HEK293 (cell line): Measurements from ENCODE around the gene BCL6.

ENCODE experiments used
- CTCF ChIA-PET: fragments of 350-600 bp; formaldehyde crosslinking; extraction: SDS; loops from one replicate; lab custom pipeline; 2021; ENCODE audit warnings: antibody characterized with exemption; lab: Yijun Ruan, JAX
- POLR2A ChIA-PET: fragments of 300-600 bp; formaldehyde crosslinking; extraction: SDS; loops from one replicate; lab custom pipeline; 2020; ENCODE audit warnings: antibody characterized with exemption, inconsistent platforms; lab: Yijun Ruan, JAX
- H3K27ac ChIP-seq: fragments of 200-500 bp; sonication (Bioruptor generic); 2 replicates; pipeline ENCODE4 v1.5.1; 2014; ENCODE audit warnings: low read depth, low read length, control low read depth, inconsistent platforms; ENCODE audit errors: extremely low read depth
- H3K36me3 ChIP-seq, 2 experiments: fragments of 200-500 bp in 1 of 2; sonication (Bioruptor generic) in 1 of 2; 1 replicate in 1 of 2; 2 replicates in 1 of 2; pipeline ENCODE4 v1.5.1; 2014 to 2017; ENCODE audit warnings: inconsistent platforms in 2 of 2, low read length in 2 of 2; ENCODE audit not compliant: control insufficient read depth in 2 of 2, insufficient read depth in 1 of 2
- H3K4me1 ChIP-seq: fragments of 200-500 bp; sonication (Bioruptor generic); 2 replicates; pipeline ENCODE4 v1.5.1; 2014; ENCODE audit warnings: mild to moderate bottlenecking, low read length, inconsistent platforms; ENCODE audit not compliant: control insufficient read depth, insufficient read depth
- H3K4me3 ChIP-seq: 2 replicates; pipeline ENCODE4 v1.5.1; 2011; ENCODE audit warnings: low read depth, mild to moderate bottlenecking, control low read depth, low read length, moderate library complexity
- H3K9me3 ChIP-seq: fragments of 200-500 bp; sonication (Bioruptor generic); 2 replicates; pipeline ENCODE4 v1.5.1; 2014; ENCODE audit warnings: low read depth, low read length, inconsistent platforms; ENCODE audit not compliant: control insufficient read depth, insufficient read depth
- BCL11B ChIP-seq: fragments of 450-650 bp; formaldehyde crosslinking; IDR thresholded peaks from 2 replicates; pipeline ENCODE4 v1.5.1; 2016; ENCODE audit warnings: low read depth, missing biosample characterization, missing genetic modification characterization
- EGR2 ChIP-seq: fragments of 450-650 bp; formaldehyde crosslinking; IDR thresholded peaks from 2 replicates; pipeline ENCODE4 v1.5.1; 2016; ENCODE audit warnings: low read depth, missing biosample characterization, missing genetic modification characterization
- REPIN1 ChIP-seq: fragments of 450-650 bp; formaldehyde crosslinking; IDR thresholded peaks from 2 replicates; pipeline ENCODE4 v1.5.1; 2017; ENCODE audit warnings: missing biosample characterization, missing genetic modification characterization, low read depth
- ZBTB17 ChIP-seq: fragments of 450-650 bp; formaldehyde crosslinking; IDR thresholded peaks from 2 replicates; pipeline ENCODE4 v1.5.1; 2016; ENCODE audit warnings: missing biosample characterization, missing genetic modification characterization
- ZNF146 ChIP-seq: fragments of 450-650 bp; formaldehyde crosslinking; IDR thresholded peaks from 2 replicates; pipeline ENCODE4 v1.5.1; 2016; ENCODE audit warnings: missing biosample characterization, missing genetic modification characterization
- ZNF223 ChIP-seq: fragments of 450-650 bp; formaldehyde crosslinking; IDR thresholded peaks from 2 replicates; pipeline ENCODE4 v1.5.1; 2016; ENCODE audit warnings: missing biosample characterization, missing genetic modification characterization
- ZNF266 ChIP-seq: fragments of 450-650 bp; formaldehyde crosslinking; IDR thresholded peaks from 2 replicates; pipeline ENCODE4 v1.5.1; 2016; ENCODE audit warnings: missing biosample characterization, missing genetic modification characterization, low read depth
- ZNF629 ChIP-seq: fragments of 450-650 bp; formaldehyde crosslinking; IDR thresholded peaks from 2 replicates; pipeline ENCODE4 v1.5.1; 2017; ENCODE audit warnings: missing biosample characterization, missing genetic modification characterization
- ZNF654 ChIP-seq: fragments of 450-650 bp; formaldehyde crosslinking; IDR thresholded peaks from 2 replicates; pipeline ENCODE4 v1.5.1; 2016; ENCODE audit warnings: low read depth, missing biosample characterization, missing genetic modification characterization
- ZNF660 ChIP-seq: fragments of 450-650 bp; IDR thresholded peaks from 2 replicates; pipeline ENCODE4 v1.5.1; 2018; ENCODE audit warnings: missing biosample characterization, mild to moderate bottlenecking, missing genetic modification characterization
- ZNF664 ChIP-seq: fragments of 450-650 bp; formaldehyde crosslinking; IDR thresholded peaks from 2 replicates; pipeline ENCODE4 v1.5.1; 2016; ENCODE audit warnings: missing biosample characterization, missing genetic modification characterization
- ZNF768 ChIP-seq: fragments of 450-650 bp; formaldehyde crosslinking; IDR thresholded peaks from 2 replicates; pipeline ENCODE4 v1.5.1; 2018; ENCODE audit warnings: missing biosample characterization, mild to moderate bottlenecking, missing genetic modification characterization
- ZNF830 ChIP-seq: fragments of 450-650 bp; IDR thresholded peaks from 2 replicates; pipeline ENCODE4 v1.5.0; 2018; ENCODE audit warnings: missing biosample characterization, missing genetic modification characterization, low read depth, mild to moderate bottlenecking, moderate library complexity
- ZXDB ChIP-seq: fragments of 450-650 bp; formaldehyde crosslinking; IDR thresholded peaks from 2 replicates; pipeline ENCODE4 v1.5.1; 2016; ENCODE audit warnings: missing biosample characterization, missing genetic modification characterization
- TF ChIP-seq, protein P1 (sequence below): fragments of 450-650 bp; IDR thresholded peaks from 2 replicates; pipeline ENCODE4 v1.5.1; 2018; ENCODE audit warnings: missing biosample characterization, mild to moderate bottlenecking, missing genetic modification characterization
- TF ChIP-seq, protein P2 (sequence below): fragments of 450-650 bp; formaldehyde crosslinking; IDR thresholded peaks from 2 replicates; pipeline ENCODE4 v1.5.1; 2016; ENCODE audit warnings: missing biosample characterization, missing genetic modification characterization
- TF ChIP-seq, protein P3 (sequence below): fragments of 450-650 bp; formaldehyde crosslinking; IDR thresholded peaks from 2 replicates; pipeline ENCODE4 v1.5.1; 2016; ENCODE audit warnings: missing biosample characterization, missing genetic modification characterization
- TF ChIP-seq, protein P4 (sequence below): fragments of 450-650 bp; formaldehyde crosslinking; IDR thresholded peaks from 2 replicates; pipeline ENCODE4 v1.5.1; 2016; ENCODE audit warnings: missing biosample characterization, missing genetic modification characterization
- TF ChIP-seq, protein P5 (sequence below): fragments of 450-650 bp; formaldehyde crosslinking; IDR thresholded peaks from 2 replicates; pipeline ENCODE4 v1.5.1; 2016; ENCODE audit warnings: missing biosample characterization, missing genetic modification characterization
- TF ChIP-seq, protein P6 (sequence below): fragments of 450-650 bp; formaldehyde crosslinking; IDR thresholded peaks from 2 replicates; pipeline ENCODE4 v1.5.1; 2017; ENCODE audit warnings: missing biosample characterization, missing genetic modification characterization
- TF ChIP-seq, protein P7 (sequence below): fragments of 450-650 bp; formaldehyde crosslinking; IDR thresholded peaks from 2 replicates; pipeline ENCODE4 v1.5.1; 2016; ENCODE audit warnings: missing biosample characterization, missing genetic modification characterization

Gene BCL6

DNA sequence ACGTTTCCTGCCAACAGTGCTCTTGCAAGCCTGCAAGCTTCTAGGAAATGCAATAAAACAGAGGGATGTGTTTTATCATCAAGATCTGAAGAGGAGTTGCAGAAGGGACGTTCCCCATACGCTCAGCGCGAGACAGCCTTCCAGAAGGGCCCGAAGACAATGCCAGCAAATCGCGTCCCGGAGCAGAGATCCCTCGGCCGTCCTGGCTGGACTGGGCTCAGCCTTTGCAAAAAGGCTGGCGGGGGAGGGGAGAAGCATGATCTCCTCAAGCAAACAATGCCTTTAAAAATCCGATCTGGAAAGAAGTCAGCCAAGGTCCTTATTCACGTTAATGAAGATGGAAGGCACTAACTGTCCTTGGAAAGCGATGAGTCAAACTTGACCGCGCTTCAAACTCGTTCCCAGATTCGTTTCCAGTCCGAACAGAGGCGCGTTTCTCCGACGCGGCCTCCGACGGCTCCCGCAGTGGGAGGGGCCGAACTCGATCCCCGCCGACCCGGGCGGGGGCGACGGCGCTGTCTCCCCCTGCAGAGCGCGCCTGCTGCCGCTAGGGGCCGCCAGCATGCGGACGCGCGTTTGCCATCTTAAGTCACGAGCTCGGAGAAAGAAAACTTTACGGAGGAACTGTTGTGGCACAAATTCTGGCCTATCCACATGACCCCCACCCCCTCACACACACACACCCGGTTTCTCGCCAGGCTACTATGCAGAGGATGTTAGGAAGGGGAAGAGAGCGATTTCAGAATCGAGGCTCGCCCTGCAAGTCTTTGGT, 5.5 kb downstream of the BCL6 start:
- Histone ChIP-seq H3K27ac (peak overlapping the region; percentile 51), H3K9me3 (no peaks in the 10 kb centered on the region), H3K4me1 (no peaks in the 10 kb centered on the region), H3K4me3 (peak overlapping the region; percentile 31), H3K36me3 (no peaks in the 10 kb centered on the region)
- CTCF ChIA-PET, result interaction anchor here (0.5 to 5.7 kb wide), 47 partner anchors 10 to 1494 kb away, joined by 3 to 205 read pairs (median 3); no protein-coding TSS in a partner anchor
- POLR2A ChIA-PET, result interaction anchor here (0.7 to 1.4 kb wide), 2 partner anchors 11 to 271 kb away, joined by 3 read pairs; no protein-coding TSS in a partner anchor
- TF ChIP-seq, protein P1, sequence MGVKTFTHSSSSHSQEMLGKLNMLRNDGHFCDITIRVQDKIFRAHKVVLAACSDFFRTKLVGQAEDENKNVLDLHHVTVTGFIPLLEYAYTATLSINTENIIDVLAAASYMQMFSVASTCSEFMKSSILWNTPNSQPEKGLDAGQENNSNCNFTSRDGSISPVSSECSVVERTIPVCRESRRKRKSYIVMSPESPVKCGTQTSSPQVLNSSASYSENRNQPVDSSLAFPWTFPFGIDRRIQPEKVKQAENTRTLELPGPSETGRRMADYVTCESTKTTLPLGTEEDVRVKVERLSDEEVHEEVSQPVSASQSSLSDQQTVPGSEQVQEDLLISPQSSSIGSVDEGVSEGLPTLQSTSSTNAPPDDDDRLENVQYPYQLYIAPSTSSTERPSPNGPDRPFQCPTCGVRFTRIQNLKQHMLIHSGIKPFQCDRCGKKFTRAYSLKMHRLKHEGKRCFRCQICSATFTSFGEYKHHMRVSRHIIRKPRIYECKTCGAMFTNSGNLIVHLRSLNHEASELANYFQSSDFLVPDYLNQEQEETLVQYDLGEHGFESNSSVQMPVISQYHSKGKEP, result peak; percentile 22; the same call in 1 of the 2 replicates
- peak; percentile 46 for TF ChIP-seq ZNF629 (tag by site-specific recombination)
- peak; percentile 95 for TF ChIP-seq ZBTB17 (tag by site-specific recombination)
- TF ChIP-seq, protein P2, sequence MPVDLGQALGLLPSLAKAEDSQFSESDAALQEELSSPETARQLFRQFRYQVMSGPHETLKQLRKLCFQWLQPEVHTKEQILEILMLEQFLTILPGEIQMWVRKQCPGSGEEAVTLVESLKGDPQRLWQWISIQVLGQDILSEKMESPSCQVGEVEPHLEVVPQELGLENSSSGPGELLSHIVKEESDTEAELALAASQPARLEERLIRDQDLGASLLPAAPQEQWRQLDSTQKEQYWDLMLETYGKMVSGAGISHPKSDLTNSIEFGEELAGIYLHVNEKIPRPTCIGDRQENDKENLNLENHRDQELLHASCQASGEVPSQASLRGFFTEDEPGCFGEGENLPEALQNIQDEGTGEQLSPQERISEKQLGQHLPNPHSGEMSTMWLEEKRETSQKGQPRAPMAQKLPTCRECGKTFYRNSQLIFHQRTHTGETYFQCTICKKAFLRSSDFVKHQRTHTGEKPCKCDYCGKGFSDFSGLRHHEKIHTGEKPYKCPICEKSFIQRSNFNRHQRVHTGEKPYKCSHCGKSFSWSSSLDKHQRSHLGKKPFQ (tag by site-specific recombination), result peak; percentile 19; the same call in 1 of the 2 replicates
- TF ChIP-seq EGR2 (tag by site-specific recombination), result peak; percentile 70
- no peak for TF ChIP-seq ZNF830
- TF ChIP-seq, protein P3, sequence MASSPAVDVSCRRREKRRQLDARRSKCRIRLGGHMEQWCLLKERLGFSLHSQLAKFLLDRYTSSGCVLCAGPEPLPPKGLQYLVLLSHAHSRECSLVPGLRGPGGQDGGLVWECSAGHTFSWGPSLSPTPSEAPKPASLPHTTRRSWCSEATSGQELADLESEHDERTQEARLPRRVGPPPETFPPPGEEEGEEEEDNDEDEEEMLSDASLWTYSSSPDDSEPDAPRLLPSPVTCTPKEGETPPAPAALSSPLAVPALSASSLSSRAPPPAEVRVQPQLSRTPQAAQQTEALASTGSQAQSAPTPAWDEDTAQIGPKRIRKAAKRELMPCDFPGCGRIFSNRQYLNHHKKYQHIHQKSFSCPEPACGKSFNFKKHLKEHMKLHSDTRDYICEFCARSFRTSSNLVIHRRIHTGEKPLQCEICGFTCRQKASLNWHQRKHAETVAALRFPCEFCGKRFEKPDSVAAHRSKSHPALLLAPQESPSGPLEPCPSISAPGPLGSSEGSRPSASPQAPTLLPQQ (tag by site-specific recombination), result peak; percentile 65
- TF ChIP-seq ZNF660, result peak; percentile 77
- TF ChIP-seq ZNF223, result no peak
- TF ChIP-seq ZNF768 (tag by site-specific recombination), result no peak
- no peak for TF ChIP-seq ZNF266 (tag by site-specific recombination)
- TF ChIP-seq, protein P4, sequence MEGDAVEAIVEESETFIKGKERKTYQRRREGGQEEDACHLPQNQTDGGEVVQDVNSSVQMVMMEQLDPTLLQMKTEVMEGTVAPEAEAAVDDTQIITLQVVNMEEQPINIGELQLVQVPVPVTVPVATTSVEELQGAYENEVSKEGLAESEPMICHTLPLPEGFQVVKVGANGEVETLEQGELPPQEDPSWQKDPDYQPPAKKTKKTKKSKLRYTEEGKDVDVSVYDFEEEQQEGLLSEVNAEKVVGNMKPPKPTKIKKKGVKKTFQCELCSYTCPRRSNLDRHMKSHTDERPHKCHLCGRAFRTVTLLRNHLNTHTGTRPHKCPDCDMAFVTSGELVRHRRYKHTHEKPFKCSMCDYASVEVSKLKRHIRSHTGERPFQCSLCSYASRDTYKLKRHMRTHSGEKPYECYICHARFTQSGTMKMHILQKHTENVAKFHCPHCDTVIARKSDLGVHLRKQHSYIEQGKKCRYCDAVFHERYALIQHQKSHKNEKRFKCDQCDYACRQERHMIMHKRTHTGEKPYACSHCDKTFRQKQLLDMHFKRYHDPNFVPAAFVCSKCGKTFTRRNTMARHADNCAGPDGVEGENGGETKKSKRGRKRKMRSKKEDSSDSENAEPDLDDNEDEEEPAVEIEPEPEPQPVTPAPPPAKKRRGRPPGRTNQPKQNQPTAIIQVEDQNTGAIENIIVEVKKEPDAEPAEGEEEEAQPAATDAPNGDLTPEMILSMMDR (tag by site-specific recombination), result peak; percentile 89
- TF ChIP-seq, protein P5, sequence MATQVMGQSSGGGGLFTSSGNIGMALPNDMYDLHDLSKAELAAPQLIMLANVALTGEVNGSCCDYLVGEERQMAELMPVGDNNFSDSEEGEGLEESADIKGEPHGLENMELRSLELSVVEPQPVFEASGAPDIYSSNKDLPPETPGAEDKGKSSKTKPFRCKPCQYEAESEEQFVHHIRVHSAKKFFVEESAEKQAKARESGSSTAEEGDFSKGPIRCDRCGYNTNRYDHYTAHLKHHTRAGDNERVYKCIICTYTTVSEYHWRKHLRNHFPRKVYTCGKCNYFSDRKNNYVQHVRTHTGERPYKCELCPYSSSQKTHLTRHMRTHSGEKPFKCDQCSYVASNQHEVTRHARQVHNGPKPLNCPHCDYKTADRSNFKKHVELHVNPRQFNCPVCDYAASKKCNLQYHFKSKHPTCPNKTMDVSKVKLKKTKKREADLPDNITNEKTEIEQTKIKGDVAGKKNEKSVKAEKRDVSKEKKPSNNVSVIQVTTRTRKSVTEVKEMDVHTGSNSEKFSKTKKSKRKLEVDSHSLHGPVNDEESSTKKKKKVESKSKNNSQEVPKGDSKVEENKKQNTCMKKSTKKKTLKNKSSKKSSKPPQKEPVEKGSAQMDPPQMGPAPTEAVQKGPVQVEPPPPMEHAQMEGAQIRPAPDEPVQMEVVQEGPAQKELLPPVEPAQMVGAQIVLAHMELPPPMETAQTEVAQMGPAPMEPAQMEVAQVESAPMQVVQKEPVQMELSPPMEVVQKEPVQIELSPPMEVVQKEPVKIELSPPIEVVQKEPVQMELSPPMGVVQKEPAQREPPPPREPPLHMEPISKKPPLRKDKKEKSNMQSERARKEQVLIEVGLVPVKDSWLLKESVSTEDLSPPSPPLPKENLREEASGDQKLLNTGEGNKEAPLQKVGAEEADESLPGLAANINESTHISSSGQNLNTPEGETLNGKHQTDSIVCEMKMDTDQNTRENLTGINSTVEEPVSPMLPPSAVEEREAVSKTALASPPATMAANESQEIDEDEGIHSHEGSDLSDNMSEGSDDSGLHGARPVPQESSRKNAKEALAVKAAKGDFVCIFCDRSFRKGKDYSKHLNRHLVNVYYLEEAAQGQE (tag by site-specific recombination), result peak; percentile 31; the same call in 1 of the 2 replicates
- peak; percentile 14; the same call in 1 of the 2 replicates for TF ChIP-seq ZNF146
- TF ChIP-seq, protein P6, sequence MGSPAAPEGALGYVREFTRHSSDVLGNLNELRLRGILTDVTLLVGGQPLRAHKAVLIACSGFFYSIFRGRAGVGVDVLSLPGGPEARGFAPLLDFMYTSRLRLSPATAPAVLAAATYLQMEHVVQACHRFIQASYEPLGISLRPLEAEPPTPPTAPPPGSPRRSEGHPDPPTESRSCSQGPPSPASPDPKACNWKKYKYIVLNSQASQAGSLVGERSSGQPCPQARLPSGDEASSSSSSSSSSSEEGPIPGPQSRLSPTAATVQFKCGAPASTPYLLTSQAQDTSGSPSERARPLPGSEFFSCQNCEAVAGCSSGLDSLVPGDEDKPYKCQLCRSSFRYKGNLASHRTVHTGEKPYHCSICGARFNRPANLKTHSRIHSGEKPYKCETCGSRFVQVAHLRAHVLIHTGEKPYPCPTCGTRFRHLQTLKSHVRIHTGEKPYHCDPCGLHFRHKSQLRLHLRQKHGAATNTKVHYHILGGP (tag by site-specific recombination), result no peak
- no peak for TF ChIP-seq REPIN1
- TF ChIP-seq BCL11B (tag by site-specific recombination), result peak; percentile 9; the same call in 1 of the 2 replicates
- TF ChIP-seq, protein P7, sequence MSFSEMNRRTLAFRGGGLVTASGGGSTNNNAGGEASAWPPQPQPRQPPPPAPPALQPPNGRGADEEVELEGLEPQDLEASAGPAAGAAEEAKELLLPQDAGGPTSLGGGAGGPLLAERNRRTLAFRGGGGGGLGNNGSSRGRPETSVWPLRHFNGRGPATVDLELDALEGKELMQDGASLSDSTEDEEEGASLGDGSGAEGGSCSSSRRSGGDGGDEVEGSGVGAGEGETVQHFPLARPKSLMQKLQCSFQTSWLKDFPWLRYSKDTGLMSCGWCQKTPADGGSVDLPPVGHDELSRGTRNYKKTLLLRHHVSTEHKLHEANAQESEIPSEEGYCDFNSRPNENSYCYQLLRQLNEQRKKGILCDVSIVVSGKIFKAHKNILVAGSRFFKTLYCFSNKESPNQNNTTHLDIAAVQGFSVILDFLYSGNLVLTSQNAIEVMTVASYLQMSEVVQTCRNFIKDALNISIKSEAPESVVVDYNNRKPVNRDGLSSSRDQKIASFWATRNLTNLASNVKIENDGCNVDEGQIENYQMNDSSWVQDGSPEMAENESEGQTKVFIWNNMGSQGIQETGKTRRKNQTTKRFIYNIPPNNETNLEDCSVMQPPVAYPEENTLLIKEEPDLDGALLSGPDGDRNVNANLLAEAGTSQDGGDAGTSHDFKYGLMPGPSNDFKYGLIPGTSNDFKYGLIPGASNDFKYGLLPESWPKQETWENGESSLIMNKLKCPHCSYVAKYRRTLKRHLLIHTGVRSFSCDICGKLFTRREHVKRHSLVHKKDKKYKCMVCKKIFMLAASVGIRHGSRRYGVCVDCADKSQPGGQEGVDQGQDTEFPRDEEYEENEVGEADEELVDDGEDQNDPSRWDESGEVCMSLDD (tag by site-specific recombination), result 0 out of 2 replicates have a peak, but pooled peaks have one; percentile 48
- TF ChIP-seq ZXDB, result 0 out of 2 replicates have a peak, but pooled peaks have one; percentile 39
- no peak for TF ChIP-seq ZNF664 (tag by site-specific recombination)
- peak; percentile 8 for TF ChIP-seq ZNF654 (tag by site-specific recombination)
